Stimulated activated CD4-positive, alpha-beta T cell treated with anti-CD3 and anti-CD28 coated beads, Interleukin-12 subunit alpha, Interleukin-12 subunit beta, amount 100 ng/mL, for 48 hours (primary cell): Measurements from ENCODE around the gene MAPKAP1.

Experiments used
- DNase-seq, 3 donors: peaks; one replicate each; pipeline ENCODE4 v3.0.0-alpha.2; 2020; ENCODE audit warnings: low read depth in 2 of 3, low spot score in 1 of 3

Gene MAPKAP1

DNA sequence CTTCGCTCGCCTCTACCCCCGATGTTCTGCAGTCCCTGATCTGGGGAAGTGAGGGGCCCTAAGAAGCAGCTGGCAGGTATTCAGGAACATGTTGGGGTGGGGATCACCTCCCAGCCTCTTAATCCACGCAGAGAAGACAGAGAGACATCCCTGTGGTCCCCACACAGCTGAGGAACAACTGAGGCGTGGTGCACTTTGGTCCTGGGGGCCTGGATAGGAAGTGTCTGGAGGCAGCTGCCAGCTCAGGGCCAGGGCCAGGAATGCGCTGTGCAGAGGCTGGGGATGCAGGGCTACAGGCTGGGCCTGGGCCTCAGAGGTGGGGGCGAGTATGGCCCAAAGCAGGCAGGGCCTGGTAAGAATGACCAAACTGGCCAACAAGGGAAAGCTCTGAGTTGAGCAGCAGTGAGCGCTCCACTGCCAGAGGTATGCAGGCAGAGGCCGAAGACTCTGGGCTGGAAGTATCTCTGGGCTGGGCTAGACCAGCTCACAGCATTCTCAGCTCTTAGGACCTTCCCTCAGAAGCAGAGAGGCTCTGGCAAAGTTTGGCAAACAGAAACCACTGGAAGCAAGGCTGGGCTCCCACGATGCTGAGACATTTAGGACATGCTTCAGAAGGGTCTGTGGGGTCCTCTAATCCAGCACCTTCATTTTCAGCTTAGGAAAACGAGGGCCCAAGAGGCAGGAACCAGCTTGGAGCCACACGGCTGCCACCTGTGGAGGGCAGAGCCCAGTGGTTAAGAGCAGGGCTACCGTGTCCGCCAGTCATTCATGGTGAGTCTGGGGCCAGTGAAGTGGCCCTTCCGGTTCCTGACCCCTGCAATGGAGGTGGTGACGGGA lies 271.0 kb downstream of the MAPKAP1 start:
- DNase-seq: no peak

DNA sequence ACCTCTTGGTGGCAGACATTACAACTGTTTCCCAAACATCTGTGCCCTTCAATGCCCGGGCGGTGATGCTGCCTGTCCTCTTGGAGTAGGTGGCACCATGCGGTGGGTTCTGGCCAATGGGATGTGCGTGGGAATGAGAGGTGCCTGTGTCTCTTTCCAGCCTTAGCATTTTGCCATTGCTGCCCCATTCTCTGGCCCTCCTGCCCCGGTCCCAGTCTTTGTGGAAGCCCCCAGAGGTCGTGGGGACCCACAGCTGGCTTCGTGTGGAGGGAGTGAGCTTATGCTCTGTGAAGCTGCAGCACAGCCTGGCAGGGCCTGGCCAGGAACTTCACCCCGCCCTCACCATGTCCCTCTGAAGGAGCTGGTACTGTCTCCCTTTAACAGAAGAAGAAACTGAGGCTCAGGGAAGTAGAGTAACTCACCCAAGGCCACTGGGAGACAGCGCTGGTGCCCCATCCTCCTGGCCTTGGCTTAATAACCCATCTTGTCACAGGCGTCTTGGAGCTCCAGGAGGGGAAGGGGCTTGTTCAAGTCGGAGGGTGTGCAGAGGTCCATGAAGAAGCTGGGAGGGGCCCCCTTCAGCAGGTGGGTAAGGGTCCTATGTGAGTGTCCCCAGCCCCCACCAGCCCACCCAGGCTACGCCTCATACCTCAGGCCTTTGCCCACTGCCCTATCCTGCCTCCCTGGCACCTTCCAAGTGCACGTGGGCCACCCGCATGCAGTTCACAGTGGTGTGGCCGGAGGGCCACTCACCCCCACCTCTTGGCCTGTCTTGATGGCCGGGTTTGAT lies 271.8 kb downstream of the MAPKAP1 start:
- DNase-seq: no peak

DNA sequence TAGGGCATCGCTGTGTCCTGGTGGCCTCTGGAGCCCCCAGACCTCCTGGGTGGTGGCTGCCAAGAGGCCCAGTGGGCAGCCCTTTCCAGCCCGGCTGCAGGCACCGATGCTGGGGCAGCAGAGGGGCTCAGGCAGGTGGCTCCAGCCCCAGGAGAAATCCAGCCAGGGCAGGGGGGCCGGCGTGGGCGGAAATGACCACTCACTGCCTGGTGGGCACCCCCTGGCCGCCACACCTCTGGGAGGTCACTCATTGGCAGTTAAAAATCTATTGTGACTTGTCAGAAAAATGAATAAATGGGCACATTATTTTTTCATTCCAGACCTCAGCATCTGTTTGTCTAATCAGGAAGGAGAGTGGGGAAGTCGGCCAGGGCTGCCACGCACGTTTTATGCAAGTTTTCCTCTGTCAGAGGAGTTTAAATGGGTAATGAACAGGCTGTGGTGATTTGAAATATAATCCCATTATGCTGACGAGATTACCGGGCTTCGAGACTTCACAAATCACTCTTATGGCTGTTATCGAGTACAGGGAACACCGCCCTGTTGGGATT lies 273.5 kb downstream of the MAPKAP1 start:
- no peak for DNase-seq

DNA sequence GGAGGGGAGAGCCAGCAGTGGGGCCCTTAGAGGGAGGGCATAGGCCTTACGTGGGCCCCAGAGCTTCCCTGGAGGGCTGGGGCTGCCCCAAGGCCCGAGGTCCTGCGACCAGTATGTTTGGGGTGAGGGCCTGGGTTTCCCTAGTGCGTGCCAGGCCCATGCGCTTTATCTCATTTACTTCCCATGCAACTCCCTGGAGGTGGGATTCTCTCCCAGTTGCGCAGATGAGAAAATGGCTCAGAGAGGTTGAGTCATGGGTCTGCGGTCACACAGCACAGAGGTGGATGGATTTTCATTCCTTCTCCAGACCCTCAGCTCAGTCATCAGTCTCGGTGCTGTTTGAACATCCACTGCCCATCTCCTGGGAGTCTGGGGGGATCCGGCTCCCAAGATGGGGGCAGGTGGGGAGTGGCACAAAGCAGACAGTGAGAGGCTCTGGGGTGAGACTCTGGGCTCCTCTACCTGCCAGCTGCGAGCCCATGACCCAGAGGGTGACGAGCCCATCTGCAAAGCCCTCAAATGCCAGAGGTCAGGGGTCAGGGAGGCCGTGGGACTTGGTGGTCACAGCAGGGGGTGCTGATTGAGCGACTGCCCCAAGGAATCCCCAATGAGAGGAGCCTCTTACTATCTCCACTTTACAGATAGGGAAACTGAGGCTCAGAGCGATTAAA lies 274.2 kb downstream of the MAPKAP1 start:
- DNase-seq: no peak

DNA sequence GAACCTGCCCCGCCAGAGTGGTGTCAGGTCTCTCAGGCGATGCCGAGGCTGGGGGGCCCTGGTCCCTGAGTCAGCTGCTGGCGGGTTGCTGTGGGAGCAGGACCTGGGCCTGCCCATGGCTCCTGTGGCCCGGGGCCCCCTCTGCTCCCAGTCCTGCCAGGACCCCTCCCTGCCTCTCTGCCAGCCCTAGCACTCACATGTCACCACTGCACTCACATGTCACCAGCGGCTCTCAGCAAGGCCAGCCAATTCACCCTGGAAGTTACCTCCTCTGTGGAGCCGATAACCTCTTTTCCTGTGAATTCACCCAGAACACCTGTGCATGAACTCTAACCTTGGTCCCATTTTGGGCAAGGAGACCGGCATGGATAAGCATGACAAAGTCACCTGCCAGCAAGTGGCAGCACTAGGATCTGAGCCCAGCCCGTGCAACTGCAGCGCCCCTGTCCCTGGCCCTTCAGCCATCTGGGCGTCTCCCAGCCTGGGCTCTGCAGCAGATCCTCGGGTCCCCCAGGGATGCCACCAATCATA lies 275.2 kb downstream of the MAPKAP1 start:
- DNase-seq: no peak

DNA sequence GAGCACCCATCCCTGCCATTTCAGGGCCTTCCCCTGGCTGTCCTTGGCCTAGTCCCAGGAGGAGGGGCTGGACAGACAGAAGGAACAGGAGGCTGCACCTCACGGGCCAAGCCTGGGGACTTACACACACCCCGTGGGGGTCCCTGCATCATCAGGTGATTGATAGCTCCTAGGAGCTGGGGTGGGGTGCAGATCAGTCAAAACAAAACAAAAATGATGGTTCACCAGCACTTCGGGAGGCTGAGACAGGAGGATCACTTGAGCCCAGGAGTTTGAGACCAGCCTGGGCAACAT lies 276.0 kb downstream of the MAPKAP1 start:
- no peak for DNase-seq

DNA sequence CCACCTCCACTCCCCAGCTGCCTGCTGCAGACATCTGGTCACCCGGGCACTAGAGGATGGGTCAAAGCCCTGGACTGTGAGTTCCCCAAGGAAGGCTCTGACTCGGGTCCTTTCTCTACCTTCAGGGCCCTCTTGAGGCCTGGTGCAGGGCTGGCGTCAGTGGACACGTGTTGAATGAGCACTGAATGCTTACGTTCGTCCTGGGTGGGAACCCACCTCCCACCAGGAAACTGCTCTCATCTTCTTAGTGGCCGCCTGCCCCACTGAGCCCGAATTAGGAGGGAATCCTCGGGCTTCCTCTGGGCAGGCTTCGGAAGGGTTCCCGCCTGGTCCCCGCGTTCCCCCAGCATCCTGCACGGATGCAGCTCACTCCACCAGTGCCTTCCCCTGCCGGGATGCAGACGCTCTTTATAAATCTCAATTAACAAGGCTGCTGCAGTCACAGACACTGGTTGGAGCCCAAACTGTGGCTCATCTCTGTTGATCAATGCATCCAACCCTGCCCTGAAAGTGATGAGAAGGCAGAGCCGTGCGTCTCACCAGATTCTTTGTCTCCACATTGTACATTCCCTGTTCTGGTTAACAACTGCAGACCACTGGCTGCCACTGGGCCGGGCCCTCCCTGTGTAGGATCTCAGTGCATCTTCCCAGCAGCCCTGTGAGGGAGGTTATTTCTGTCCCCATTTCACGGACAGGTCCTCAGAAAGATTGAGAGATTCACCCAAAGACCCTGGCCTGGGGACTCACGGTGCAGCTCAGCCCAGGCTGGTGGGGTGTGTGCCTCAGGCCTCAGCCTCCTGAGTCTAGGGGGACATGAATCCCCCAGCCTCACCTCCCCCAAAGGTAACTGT lies 276.6 kb downstream of the MAPKAP1 start:
- DNase-seq: no peak

DNA sequence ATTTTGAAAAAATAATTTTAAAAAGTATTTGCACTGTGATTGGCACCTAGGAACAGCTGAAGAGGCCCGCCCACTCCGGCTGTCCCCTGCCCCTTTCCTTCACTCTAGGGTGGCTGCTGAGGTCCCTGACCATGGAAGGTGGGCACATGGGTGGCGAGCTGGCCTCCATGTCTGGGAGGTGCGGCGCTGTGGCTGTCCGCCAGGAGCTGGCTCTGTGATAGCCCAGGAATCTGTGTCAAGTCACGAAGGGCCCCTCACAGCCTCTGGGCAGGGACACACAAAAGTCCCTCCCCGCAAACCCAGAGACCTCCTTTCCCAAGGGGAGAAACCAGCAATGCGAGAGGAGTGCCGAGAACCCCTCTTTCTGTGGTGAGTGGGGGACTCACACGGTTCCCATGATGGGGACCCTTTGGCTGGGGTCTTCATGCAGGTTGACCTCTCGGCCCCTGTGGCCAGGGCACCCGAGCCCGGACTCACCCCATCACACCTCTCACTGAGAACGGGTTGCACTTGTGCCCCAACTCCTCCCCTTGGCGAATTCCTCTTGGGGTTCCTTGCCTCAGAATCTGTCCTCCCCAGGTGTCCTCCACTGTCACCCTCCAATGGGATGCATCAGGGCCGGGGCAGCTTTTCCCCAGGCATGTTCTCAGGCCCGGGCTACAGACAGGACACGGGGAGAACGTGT lies 277.4 kb downstream of the MAPKAP1 start:
- no peak for DNase-seq

DNA sequence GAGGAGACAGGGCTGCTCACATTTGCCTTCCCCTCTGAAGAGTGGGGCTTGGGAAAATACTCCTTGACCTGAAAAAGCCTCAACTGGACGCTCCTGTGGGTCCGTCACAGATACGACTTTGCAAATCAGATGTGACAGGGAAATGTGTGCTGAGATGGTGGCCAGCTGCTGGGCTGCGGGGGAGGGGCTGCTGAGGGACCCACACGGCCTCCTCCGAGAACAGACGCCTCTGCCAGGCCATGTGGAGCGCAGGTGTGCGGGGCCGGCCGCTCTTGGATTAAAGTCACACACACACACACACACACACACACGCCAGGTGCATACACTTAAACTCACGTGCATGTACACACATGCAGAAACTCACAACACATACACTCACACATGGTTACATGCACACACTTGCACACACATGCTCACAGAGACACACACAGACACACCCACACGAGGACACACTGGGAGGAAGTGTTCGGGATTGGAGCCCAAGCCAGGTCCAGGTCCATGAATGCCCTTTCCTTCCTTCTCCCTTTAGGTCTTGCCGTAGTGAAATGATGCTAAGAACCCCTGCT lies 278.0 kb downstream of the MAPKAP1 start:
- DNase-seq: no peak

DNA sequence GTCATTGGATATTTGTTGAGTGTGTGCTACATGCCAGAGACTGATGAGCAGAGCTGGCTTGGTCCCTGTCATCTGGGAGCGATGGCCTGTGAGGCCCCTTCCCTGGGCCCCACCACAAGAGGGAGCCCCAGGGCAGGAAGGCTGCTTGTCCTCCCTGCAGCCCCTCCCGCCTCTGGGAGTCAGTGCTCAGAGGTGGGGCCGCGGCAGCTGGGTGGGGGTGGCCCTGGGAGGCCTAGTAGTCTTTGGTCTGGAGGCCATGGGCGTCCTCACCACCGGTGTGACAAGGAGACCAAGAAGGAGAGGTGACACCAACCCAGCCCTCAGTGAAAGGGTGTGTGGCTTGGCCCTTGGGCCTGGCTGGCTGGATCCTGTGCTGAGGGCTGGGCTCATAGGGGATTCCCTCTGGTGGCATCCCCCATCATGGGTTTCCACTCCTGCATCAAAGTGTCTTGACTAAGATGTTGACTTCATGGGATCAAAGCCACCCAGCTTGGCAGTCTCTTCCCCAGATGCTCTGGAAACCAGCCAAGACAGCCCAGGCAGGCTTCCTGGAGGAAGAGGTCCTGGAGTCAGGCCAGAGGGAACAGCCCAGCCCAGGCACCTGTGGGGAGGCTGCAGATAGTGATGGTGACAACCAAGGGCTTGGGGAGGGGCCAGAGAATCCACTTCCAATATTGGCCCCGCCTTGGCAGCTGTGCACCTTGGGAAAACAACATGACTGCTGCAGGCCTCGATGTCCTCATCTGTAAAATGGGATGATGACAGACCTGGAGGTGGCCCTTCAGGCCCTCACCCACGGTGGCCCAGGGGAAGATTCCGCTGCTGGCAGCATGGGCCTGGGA lies 278.7 kb downstream of the MAPKAP1 start:
- DNase-seq: peak in 1 of 3 donors; percentile 22

DNA sequence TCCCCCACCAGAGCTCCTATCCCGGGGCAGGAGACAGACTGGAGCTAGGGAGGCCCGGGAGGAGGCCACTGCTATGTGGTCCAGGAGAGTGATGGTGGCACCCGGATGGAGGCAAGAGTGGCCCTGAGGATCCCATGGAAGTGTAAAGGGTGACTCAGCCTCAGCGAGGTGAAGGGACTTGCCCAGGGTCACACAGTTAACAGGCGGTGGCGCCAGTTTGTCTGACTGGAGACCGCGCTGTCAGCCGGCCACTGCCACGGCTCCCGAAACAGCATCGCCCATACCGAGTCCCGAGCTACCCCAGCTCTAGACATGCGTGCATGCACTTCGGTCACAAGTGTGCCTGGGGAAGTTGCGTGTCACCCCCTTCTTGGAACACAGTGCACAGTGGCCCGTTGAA lies 279.5 kb downstream of the MAPKAP1 start:
- no peak for DNase-seq

DNA sequence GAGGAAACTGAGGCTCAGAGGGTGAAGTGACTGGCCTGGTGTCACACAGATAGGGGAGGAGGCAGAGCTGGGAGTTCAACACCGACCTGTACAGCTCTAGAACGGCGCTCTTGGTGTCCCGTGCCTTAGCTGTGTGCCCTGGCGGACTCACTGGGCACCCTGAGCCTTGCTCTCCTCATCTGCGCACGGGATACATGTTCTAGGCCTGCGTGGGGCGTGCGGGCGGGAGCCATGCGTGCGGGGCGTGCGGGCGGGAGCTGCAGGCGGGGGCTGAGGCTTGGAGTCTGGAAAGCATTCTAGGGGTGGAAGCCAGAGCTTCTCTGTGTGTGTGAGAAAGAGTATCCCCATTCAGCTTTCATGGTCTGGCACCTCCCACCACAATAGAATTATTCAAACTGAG lies 280.1 kb downstream of the MAPKAP1 start:
- no peak for DNase-seq

DNA sequence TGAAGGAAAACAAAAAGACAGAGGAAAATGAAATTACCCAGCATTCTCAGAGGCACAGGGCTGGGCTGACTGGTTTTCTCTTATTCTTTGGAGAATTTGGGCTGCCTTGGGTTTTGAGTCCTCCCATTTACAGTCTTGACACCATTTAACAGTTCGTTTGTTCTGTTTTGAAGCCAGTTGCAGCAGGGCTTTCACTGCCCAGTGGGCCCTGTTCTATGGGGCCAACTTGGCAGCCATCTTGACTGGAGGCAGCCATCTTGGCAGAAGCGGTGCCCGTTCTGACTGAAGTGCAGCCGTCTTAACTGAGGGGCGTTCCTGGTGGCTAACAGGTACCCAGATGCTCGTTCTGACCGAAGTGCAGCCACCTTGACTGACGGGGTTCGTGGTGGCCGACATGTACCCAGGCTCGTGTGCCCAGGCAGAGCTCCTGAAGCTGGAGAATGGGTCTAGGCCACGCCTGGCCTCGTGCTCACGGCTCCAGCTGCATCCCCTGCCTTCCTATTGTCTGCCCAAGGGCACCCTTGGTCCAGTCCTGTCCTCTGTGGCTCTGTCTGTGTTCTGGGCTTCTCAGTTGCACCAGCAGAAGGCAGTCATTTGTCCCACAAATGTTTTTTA lies 281.0 kb downstream of the MAPKAP1 start:
- DNase-seq: no peak

DNA sequence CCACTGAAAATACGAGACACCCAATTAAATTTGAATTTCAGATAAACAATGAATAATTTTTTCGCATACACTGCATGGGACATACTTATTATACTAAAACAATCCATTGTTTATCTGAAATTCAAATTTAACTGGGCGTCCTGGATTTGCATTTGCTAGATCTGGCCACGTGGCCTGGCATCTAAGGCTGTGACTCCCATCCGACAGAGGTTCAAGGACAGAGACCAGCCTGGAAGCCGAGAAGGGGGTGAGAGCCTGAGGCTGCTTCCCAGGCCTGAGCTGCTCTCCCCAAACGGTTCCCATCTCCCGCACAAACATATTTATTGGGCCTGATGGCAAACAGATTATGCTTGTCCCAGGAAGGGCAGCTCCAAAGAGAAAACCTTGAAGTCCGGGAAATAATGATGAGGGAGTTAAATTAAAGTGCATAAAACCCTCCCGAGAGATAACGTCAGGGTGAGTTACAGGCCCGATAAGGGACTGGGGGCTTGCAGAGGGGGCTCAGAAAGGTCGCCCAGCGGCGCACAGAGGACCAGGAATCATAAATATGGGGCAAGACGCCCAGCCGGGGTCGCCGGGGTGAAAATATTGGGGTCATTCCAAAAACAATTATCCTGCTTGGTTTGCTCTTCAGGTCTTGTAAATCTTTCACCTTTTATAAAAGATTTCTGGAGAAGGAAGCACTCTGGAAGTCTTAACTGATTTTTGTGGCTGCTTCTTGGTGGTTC lies 281.7 kb downstream of the MAPKAP1 start:
- no peak for DNase-seq

DNA sequence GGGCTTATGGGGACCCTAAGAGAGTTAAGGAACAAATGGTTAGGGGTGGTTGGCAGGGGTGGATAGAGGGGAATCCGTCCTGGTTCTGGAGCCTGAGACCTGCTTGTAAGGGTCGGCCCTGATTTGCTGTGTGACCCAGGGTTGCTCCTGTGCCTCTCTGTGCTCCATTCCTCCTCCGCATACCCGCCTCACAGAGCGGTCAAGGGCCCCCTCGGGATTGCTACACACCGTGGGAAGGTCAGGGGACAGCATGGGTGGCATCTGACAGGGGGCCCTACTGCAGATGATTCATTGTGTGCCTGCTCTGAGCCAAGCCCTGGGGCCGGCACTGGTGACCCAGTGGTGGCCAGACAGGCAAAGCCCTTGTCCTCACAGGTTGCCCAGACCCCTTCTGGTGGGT lies 283.0 kb downstream of the MAPKAP1 start:
- DNase-seq: no peak

DNA sequence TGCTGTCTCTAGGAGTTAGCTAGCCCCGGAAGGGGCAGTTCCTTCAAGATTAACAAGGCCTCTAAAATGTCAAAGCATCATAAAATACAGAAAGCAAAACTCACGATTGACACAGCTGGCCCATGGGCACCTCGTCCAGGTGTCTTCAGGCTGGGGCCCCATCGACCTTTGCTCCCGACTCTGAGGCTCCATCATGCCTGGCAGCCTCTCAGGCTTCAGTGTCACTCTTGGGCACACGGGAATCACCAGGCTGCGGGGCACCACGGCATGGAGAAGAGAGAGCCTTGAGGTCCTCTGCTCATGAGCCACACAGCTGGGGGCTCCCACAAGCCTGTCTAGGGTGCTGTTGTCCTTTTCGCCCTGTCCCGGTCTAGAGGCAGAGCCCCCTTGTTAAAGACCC lies 284.2 kb downstream of the MAPKAP1 start:
- no peak for DNase-seq

DNA sequence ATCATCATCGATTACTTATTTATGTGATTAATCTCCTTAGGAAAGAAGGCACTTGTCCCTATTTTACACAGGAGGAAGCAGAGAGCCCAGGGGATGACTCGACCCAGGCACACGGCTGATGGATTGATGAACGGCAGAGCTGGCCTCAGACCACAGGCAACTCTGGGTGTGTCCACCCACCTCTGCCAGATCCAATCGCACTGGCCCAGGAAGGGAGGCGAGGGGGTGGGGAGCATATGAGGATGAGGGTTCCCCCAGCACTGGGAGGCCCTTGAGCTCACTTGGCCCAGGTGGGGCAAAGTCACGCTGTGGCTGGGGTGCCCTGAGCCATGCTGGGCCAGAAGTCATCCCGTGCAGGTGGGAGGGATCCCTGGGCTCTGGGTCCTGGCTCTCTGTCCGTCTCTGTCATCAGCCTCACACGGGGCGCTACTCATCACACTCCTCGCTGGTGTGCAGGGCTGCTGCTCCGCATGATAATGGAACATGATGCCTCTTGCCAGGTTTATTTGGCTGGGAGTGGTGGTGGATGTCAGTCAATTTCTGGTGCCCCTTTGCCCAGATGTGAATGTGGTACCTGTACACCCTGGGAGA lies 285.3 kb downstream of the MAPKAP1 start:
- DNase-seq: no peak
